Measurements from ENCODE around the gene IRX3. TPM values are rescaled to one million over a fixed set of nuclear protein-coding genes. Genes with fewer than 3 reads are reported as not detected.

IRX3 gene
- total and polyA plus RNA-seq, 10 of the 15 experiments (the other 5 are each of a cell fraction or from before 2014, with no cell fraction given): 0.05 TPM; not detected in 9

GRCh38 chr16:54284319-54284930 is 2.2 kb downstream of the IRX3 start (continued):
- TF ChIP-seq USF1 (IDR thresholded peaks at IDR 0.05; ENCODE audit: borderline replicate concordance, extremely low read length, insufficient read depth, low read depth, low read length) (no peak), KLF5 (IDR thresholded peaks at IDR 0.05; ENCODE audit: partially characterized antibody) (no peak), MEF2A (IDR thresholded peaks at IDR 0.05; ENCODE audit: insufficient read depth, low read depth, low read length) (no peak), CHD4 (IDR thresholded peaks at IDR 0.05) (no peak), CBFB (IDR thresholded peaks at IDR 0.05; ENCODE audit: low read depth) (no peak), ETV6 (conservative IDR thresholded peaks at IDR 0.05 in 1 of 2, IDR thresholded peaks at IDR 0.05 in 1 of 2; ENCODE audit: borderline replicate concordance in 1 of 2, low read depth in 1 of 2) (no peak), ZNF274 (IDR thresholded peaks at IDR 0.05; ENCODE audit: insufficient read depth, insufficient read length) (no peak), RB1 (IDR thresholded peaks at IDR 0.05; ENCODE audit: borderline replicate concordance) (no peak), MLLT1 (IDR thresholded peaks at IDR 0.05) (no peak)

GRCh38 chr16:54283725-54284318 is 2.8 kb downstream of the IRX3 start:
- H2AFZ ChIP-seq (ENCODE audit: control insufficient read depth, low read depth, low read length): no peak overlapping the region
- BruUV-seq (replicated peaks): no TSS peak
- H3K27ac ChIP-seq (ENCODE audit: control insufficient read depth, insufficient read depth): no peak overlapping the region
- ATAC-seq (no peak), DNase-seq (ENCODE audit: low read depth, low spot score) (no peak), FAIRE-seq (no peak)
- no peak overlapping the region for H3K4me3 ChIP-seq
- 31% methylated on average over 26 of the region's 31 CpGs for WGBS (ENCODE audit: insufficient coverage, insufficient replicate concordance, low lambda C conversion rate, missing lambda C conversion rate)
- no peaks in the 10 kb centered on the region for H3K4me1 ChIP-seq (ENCODE audit: control insufficient read depth, insufficient read depth, low read length)
- no peaks in the 10 kb centered on the region for H3K79me2 ChIP-seq (ENCODE audit: control insufficient read depth, insufficient read depth, low read length)
- H4K20me1 ChIP-seq (ENCODE audit: control insufficient read depth, insufficient read depth): no peaks in the 10 kb centered on the region
- no peaks in the 10 kb centered on the region for H3K36me3 ChIP-seq (ENCODE audit: control insufficient read depth in 2 of 2, insufficient read depth in 2 of 2, low read length in 1 of 2)
- in situ Hi-C loops (cut with MboI) (no loop called here), intact Hi-C loops (cut with micrococcal nuclease; ENCODE audit: unreplicated experiment) (loop anchor here (10.0 kb wide), 1 partner anchor 509 kb away; no protein-coding TSS in a partner anchor)
- ChIA-PET SMC1A (ENCODE audit: uncharacterized antibody, unreplicated experiment) (no interaction called here), RAD21 (ENCODE audit: unreplicated experiment) (no interaction called here), CTCF (no interaction called here), POLR2A (no interaction called here)
- peaks cover 7 to 11% of the 10 kb centered on the region in 2 experiments for H3K27me3 ChIP-seq (replicated peaks in 1 of 2; ENCODE audit: control insufficient read depth in 2 of 2, insufficient read depth in 2 of 2, low read length in 1 of 2)
- no peak overlapping the region for H3K9ac ChIP-seq (ENCODE audit: control insufficient read depth, insufficient read depth, low read length)
- no peaks in the 10 kb centered on the region; the same call in 2 of the 3 replicates for H3K9me3 ChIP-seq (replicated peaks; ENCODE audit: control insufficient read depth, insufficient read depth, low read length)
- H3K4me2 ChIP-seq (ENCODE audit: control insufficient read depth, insufficient read depth): no peak overlapping the region
- TF ChIP-seq HDGF (IDR thresholded peaks at IDR 0.05) (no peak), ASH2L (IDR thresholded peaks at IDR 0.05; ENCODE audit: borderline replicate concordance, low read depth) (no peak), CTCF (IDR thresholded peaks at IDR 0.05 in 2 of 3, conservative IDR thresholded peaks at IDR 0.05 in 1 of 3; ENCODE audit: control insufficient read depth in 2 of 3, extremely low read depth in 1 of 3, insufficient read depth in 1 of 3, low read depth in 3 of 3, low read length in 3 of 3) (no peak), CEBPZ (IDR thresholded peaks at IDR 0.05; ENCODE audit: low read depth, low read length) (no peak), SMC3 (IDR thresholded peaks at IDR 0.05; ENCODE audit: borderline replicate concordance, low read length) (no peak)

Data from GM12878 (cell line).